Measurements from ENCODE around the gene CTIF.

DNA sequence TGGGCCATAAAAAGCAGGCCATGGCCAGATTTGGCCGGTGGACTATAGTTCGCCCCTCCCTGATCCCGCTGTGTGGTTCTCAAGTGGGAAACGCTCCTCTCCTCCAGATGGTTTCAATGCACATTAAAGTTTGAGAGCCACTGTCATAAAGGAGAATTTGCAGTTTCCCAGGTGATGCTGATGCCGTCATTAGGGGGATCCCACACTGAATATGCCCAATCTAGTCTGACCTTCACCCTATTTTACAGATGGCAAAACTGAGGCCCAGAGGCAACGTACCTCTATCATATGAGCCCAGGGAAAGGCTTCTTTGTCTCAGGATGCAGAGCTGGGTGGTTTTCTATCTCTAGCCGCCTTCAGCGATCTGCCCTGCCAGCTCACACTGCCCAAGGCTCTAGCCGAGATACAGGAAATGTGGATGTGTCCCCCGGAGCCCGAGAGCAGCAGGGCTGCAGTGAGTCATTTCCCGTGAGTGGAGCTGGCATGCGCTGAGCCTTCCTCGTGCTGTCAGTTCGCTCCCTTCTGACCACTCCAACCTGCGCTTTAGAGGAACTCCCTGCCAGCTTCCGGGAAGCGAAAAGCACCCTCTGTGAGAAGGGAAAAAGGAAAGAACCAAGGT lies 295.7 kb downstream of the CTIF start:
- peak; percentile 64; the same call in 1 of the 2 replicates for TF ChIP-seq POLR2A (IDR thresholded peaks at IDR 0.05; ENCODE audit: low read depth, low read length)
- no peak; the same call in 1 of the 2 replicates for TF ChIP-seq TAF1 (IDR thresholded peaks at IDR 0.05; ENCODE audit: borderline replicate concordance, low read depth, low read length)
- peak; percentile 22; the same call in 1 of the 2 replicates for TF ChIP-seq POLR2AphosphoS5 (IDR thresholded peaks at IDR 0.05; ENCODE audit: low read depth, low read length)
